B cell (primary cell): ENCODE data around the gene ANGPTL8. TPM values are rescaled to one million over a fixed set of nuclear protein-coding genes. Genes with fewer than 3 reads are reported as not detected.

ENCODE experiments used
- ATAC-seq: fragments of 200-7000 bp; cut with Tn5 transposase; one replicate; pipeline ENCODE4 v1.10.0; 2021; ENCODE audit warnings: low read depth, mild to moderate bottlenecking, moderate number of reproducible peaks, moderate library complexity
- CTCF ChIA-PET: fragments of 350-600 bp; sonication (Branson Sonifier 250); formaldehyde crosslinking; loops from one replicate; lab custom pipeline; 2021; ENCODE audit warnings: antibody characterized with exemption, inconsistent platforms; lab: Charles Lee
- POLR2A ChIA-PET: fragments of 350-600 bp; sonication (Branson Sonifier 250); formaldehyde crosslinking; loops from one replicate; lab custom pipeline; 2021; ENCODE audit warnings: antibody characterized with exemption; lab: Charles Lee
- DNase-seq: peaks from one replicate; pipeline ENCODE4 v3.0.0; 2013
- H2AFZ ChIP-seq: 2 replicates; pipeline ENCODE4 v1.6.1; 2012; ENCODE audit warnings: mild to moderate bottlenecking, low read depth, low read length; ENCODE audit not compliant: insufficient read depth, poor library complexity, severe bottlenecking
- H3K27ac ChIP-seq, 2 donors: 1 replicate in 1 of 2; 2 replicates in 1 of 2; pipeline ENCODE4 v1.5.1; 2012 to 2013; ENCODE audit warnings: low read length in 2 of 2, mild to moderate bottlenecking in 2 of 2, moderate library complexity in 1 of 2
- H3K27me3 ChIP-seq, 4 experiments: fragments of 200-600 bp in 1 of 4; sonication (generic) in 1 of 4; replicated peaks in 1 of 4; 1 replicate in 2 of 4; 2 replicates in 2 of 4; pipeline versions ENCODE4 v1.6.1 to v1.7.0; 2013 to 2016; ENCODE audit warnings: low read length in 3 of 4, mild to moderate bottlenecking in 2 of 4, mixed read lengths in 1 of 4, moderate library complexity in 1 of 4; ENCODE audit not compliant: insufficient read depth in 4 of 4, control insufficient read depth in 3 of 4; ENCODE audit errors: control extremely low read depth in 1 of 4
- H3K36me3 ChIP-seq, 2 experiments: replicated peaks in 1 of 2; 1 replicate in 1 of 2; 2 replicates in 1 of 2; pipeline versions ENCODE4 v1.6.1 to v1.7.1; 2013; ENCODE audit warnings: low read length in 1 of 2; ENCODE audit not compliant: insufficient read depth in 2 of 2, control insufficient read depth in 1 of 2; ENCODE audit errors: control extremely low read depth in 1 of 2, extremely low read depth in 1 of 2
- H3K4me1 ChIP-seq, 2 donors: fragments of 200-600 bp in 1 of 2; sonication (generic) in 1 of 2; 1 replicate in 1 of 2; 2 replicates in 1 of 2; pipeline versions ENCODE4 v1.5.1 to v1.6.1; 2013 to 2017; ENCODE audit warnings: low read length in 2 of 2; ENCODE audit not compliant: control insufficient read depth in 2 of 2, insufficient read depth in 2 of 2
- H3K4me2 ChIP-seq: replicated peaks from 2 replicates; pipeline ENCODE3; 2012; ENCODE audit warnings: mild to moderate bottlenecking, low read depth, low read length; ENCODE audit not compliant: poor library complexity, severe bottlenecking
- H3K4me3 ChIP-seq, 5 experiments: fragments of 200-600 bp in 1 of 5; sonication (generic) in 1 of 5; 1 replicate in 3 of 5; 2 replicates in 2 of 5; pipeline versions ENCODE4 v1.5.1 to v1.7.0; 2011 to 2016; ENCODE audit warnings: low read length in 4 of 5, mild to moderate bottlenecking in 4 of 5, low read depth in 2 of 5, control low read depth in 1 of 5, moderate library complexity in 1 of 5; ENCODE audit not compliant: insufficient read depth in 1 of 5; ENCODE audit errors: control extremely low read depth in 1 of 5, extremely low read depth in 1 of 5
- H3K79me2 ChIP-seq: fragments of 200-600 bp; sonication (generic); one replicate; pipeline ENCODE4 v1.6.0; 2016; ENCODE audit warnings: low read length; ENCODE audit not compliant: control insufficient read depth, insufficient read depth
- H3K9ac ChIP-seq: fragments of 200-600 bp; sonication (generic); 2 replicates; pipeline ENCODE4 v1.6.1; 2017; ENCODE audit warnings: mild to moderate bottlenecking, low read length, moderate library complexity
- H3K9me3 ChIP-seq, 3 donors: one replicate each; pipeline versions ENCODE4 v1.6.1 to v1.7.1; 2013; ENCODE audit warnings: low read length in 2 of 3; ENCODE audit not compliant: control insufficient read depth in 2 of 3, insufficient read depth in 1 of 3; ENCODE audit errors: control extremely low read depth in 1 of 3
- H4K20me1 ChIP-seq: 2 replicates; pipeline ENCODE4 v1.6.0; 2012; ENCODE audit warnings: mild to moderate bottlenecking, low read length; ENCODE audit not compliant: insufficient read depth, control insufficient read depth, poor library complexity, severe bottlenecking
- H3K27ac Mint-ChIP-seq: one replicate; pipeline ENCODE4 v1.8.0; 2021; ENCODE audit warnings: mixed read lengths
- H3K27me3 Mint-ChIP-seq: one replicate; pipeline ENCODE4 v1.8.0; 2021; ENCODE audit warnings: mixed read lengths
- H3K4me1 Mint-ChIP-seq: one replicate; pipeline ENCODE4 v1.8.0; 2021; ENCODE audit warnings: mixed read lengths
- H3K4me3 Mint-ChIP-seq: one replicate; pipeline ENCODE4 v1.8.0; 2021; ENCODE audit warnings: mixed read lengths
- H3K9me3 Mint-ChIP-seq: one replicate; pipeline ENCODE4 v1.8.0; 2022; ENCODE audit warnings: mixed read lengths; ENCODE audit not compliant: insufficient read depth
- CTCF ChIP-seq: fragments of 200-600 bp; IDR thresholded peaks from one replicate; pipeline ENCODE4 v1.8.0; 2022; ENCODE audit warnings: antibody characterized with exemption, mild to moderate bottlenecking
- EZH2 ChIP-seq: IDR thresholded peaks from 2 replicates; pipeline ENCODE4 v1.6.1; 2012; ENCODE audit warnings: borderline replicate concordance, low read depth, mild to moderate bottlenecking, moderate library complexity, low read length; ENCODE audit not compliant: insufficient read depth, poor library complexity, severe bottlenecking
- WGBS: methylation state at CpG from one replicate; pipeline ENCODE4 v1.1.5; 2013; ENCODE audit warnings: missing lambda C conversion rate; ENCODE audit not compliant: insufficient coverage; 5-methylcytosine and 5-hydroxymethylcytosine counted together
- intact Hi-C: fragments of 100-400 bp; cut with micrococcal nuclease; formaldehyde crosslinking; loops from one replicate; pipeline ENCODE4 v1.10.0; 2022
- polyA plus RNA-seq: library from polyadenylated mRNA; depleted of rRNA; stranded (reverse); fragments of >200 nt; gene quantifications from 2 replicates; pipeline ENCODE4 v1.2.3, GENCODE V29; 2012
- total RNA-seq, 2 donors: library from RNA; stranded (reverse); fragments of 120-200 nt in 1 of 2; gene quantifications; 1 replicate in 1 of 2; 2 replicates in 1 of 2; pipeline versions ENCODE4 v1.2.3 to v1.2.4, GENCODE V29; 2013 to 2022

The ANGPTL8 gene
- total and polyA plus RNA-seq, 2 donors (not counting 1 experiment from before 2014, with no cell fraction given) = not detected

- no peaks in the 10 kb centered on the region for H4K20me1 ChIP-seq
- no peak overlapping the region for H3K9ac ChIP-seq
- Mint-ChIP-seq H3K9me3 (no peaks in the 10 kb centered on the region), H3K4me3 (no peak overlapping the region), H3K27me3 (no peaks in the 10 kb centered on the region), H3K27ac (no peak overlapping the region), H3K4me1 (no peaks in the 10 kb centered on the region)
- H3K27ac ChIP-seq = no peak overlapping the region
- intact Hi-C loops = no loop called here
- no peak overlapping the region for H3K4me2 ChIP-seq
- no peaks in the 10 kb centered on the region for H3K4me1 ChIP-seq
- ChIA-PET POLR2A (interaction anchor here (0.7 kb wide), 1 partner anchor 908 kb away, joined by 5 read pairs; no protein-coding TSS in a partner anchor), CTCF (interaction anchor here (1.3 kb wide), 1 partner anchor 11 kb away, joined by 3 read pairs; no protein-coding TSS in a partner anchor)
- 93% methylated on average over 4 of the region's 6 CpGs for WGBS
- DNase-seq (no peak), ATAC-seq (no peak)
- no peak overlapping the region for H3K4me3 ChIP-seq
- no peak overlapping the region for H2AFZ ChIP-seq
- TF ChIP-seq EZH2 = no peak
- TF ChIP-seq CTCF = no peak
- H3K9me3 ChIP-seq = peaks cover 0 to 6% (median 0%) of the 10 kb centered on the region in 3 donors
- no peaks in the 10 kb centered on the region for H3K79me2 ChIP-seq
- no peaks in the 10 kb centered on the region for H3K36me3 ChIP-seq
- no peaks in the 10 kb centered on the region for H3K27me3 ChIP-seq
These were observed 25.0 kb upstream of the ANGPTL8 start for GRCh38 chr19:11214387-11214786.

GRCh38 chr19:11221082-11221598 is 18.3 kb upstream of the ANGPTL8 start:
- no peak overlapping the region for H3K27ac Mint-ChIP-seq
- CTCF ChIA-PET = no interaction called here

More at GRCh38 chr19:11221082-11221598, 18.3 kb upstream of the ANGPTL8 start:
- DNase-seq = no peak
- no peak for ATAC-seq
- H3K4me3 ChIP-seq = no peak overlapping the region
- Mint-ChIP-seq H3K4me1 (no peaks in the 10 kb centered on the region), H3K9me3 (peaks cover 12% of the 10 kb centered on the region), H3K4me3 (no peak overlapping the region), H3K27me3 (peaks cover 4% of the 10 kb centered on the region)
- intact Hi-C loops = no loop called here
- H3K4me2 ChIP-seq = no peak overlapping the region
- 100% methylated on average over 2 of the region's 3 CpGs for whole genome bisulfite sequencing
- TF ChIP-seq EZH2 (no peak), CTCF (no peak)
- H3K4me1 ChIP-seq = no peaks in the 10 kb centered on the region
- H3K27ac ChIP-seq = no peak overlapping the region
- no peaks in the 10 kb centered on the region for H3K27me3 ChIP-seq
- no peaks in the 10 kb centered on the region for H3K36me3 ChIP-seq
- POLR2A ChIA-PET = interaction anchor here (0.7 kb wide), 1 partner anchor 271 kb away, joined by 5 read pairs; no protein-coding TSS in a partner anchor
- H3K9ac ChIP-seq = no peak overlapping the region
- H3K9me3 ChIP-seq = peaks cover 2 to 28% (median 11%) of the 10 kb centered on the region in 3 donors
- H2AFZ ChIP-seq = no peak overlapping the region
- no peaks in the 10 kb centered on the region for H4K20me1 ChIP-seq
- no peaks in the 10 kb centered on the region for H3K79me2 ChIP-seq
